ENCODE results near the gene DNAI1. TPM values are rescaled to one million over a fixed set of nuclear protein-coding genes. Genes with fewer than 3 reads are reported as not detected.

Gene DNAI1
- total RNA-seq, 1 experiment from 2014 or later = 1.1 TPM

DNA sequence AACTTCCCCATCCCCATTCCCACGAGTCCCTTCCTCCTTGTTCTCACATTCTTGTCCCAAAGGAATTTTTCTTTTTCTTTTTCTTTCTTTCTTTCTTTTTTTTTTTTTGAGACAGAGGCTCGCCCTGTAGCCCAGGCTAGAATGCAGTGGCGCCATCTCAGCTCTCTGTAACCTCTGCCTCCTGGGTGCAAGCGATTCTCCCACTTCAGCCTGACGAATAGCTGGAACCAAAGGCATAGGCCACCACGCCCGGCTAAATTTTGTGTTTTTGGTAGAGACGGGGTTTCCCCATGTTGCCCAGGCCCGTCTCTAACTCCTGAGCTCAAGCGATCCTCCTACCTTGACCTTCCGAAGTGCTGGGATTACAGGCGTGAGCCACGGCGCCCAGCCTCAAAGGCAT, 751 bp downstream of the DNAI1 start:
- peaks cover 20 to 51% of the 10 kb centered on the region in 2 experiments for H3K4me1 ChIP-seq (ENCODE audit: control insufficient read depth in 1 of 2, insufficient read depth in 2 of 2, low read length in 2 of 2)
- no peak for ATAC-seq
- H3K9me3 ChIP-seq (ENCODE audit: control insufficient read depth in 1 of 2, insufficient read depth in 1 of 2, low read depth in 1 of 2, low read length in 2 of 2) = no peaks in the 10 kb centered on the region
- intact Hi-C loops (cut with micrococcal nuclease) = loop anchor here (5.0 to 10.0 kb wide), 2 partner anchors 43 to 415 kb away; partner anchors contain the start of gene UBAP2
- H3K36me3 ChIP-seq (ENCODE audit: control insufficient read depth in 1 of 2, insufficient read depth in 2 of 2, low read length in 2 of 2) = no peaks in the 10 kb centered on the region
- no peak for DNase-seq (ENCODE audit: low read depth, low spot score)
- H3K9me2 ChIP-seq (ENCODE audit: insufficient read depth) = no peaks in the 10 kb centered on the region
- BruUV-seq (replicated peaks) = no TSS peak
- H2AFZ ChIP-seq (ENCODE audit: low read depth, low read length, poor library complexity, severe bottlenecking) = no peak overlapping the region
- peak overlapping the region; percentile 85 for H3K4me2 ChIP-seq (ENCODE audit: low read length)
- ChIA-PET CTCF (interaction anchor here (1.0 to 1.7 kb wide), 2 partner anchors 55 to 89 kb away, joined by 3 to 4 read pairs; no protein-coding TSS in a partner anchor), POLR2A (no interaction called here), RAD21 (ENCODE audit: low non-redundant PET in 1 of 2, low total read pairs in 2 of 2, uncharacterized antibody in 2 of 2, unreplicated experiment in 2 of 2) (no interaction called here)
- H4K20me1 ChIP-seq (ENCODE audit: insufficient read depth) = no peaks in the 10 kb centered on the region
- H3K27ac ChIP-seq (ENCODE audit: low read depth, low read length) = no peak overlapping the region
- H3K27me3 ChIP-seq (ENCODE audit: insufficient read depth, low read length) = no peaks in the 10 kb centered on the region
- H3K4me3 ChIP-seq (replicated peaks in 1 of 2; ENCODE audit: low read depth in 1 of 2, low read length in 2 of 2) = peak overlapping the region in 1 of 2 experiments; percentile 79; a peak in 1 of 4 replicates
- TF ChIP-seq SP1 (IDR thresholded peaks at IDR 0.05; ENCODE audit: low read depth) = no peak
- TF ChIP-seq ZFX (IDR thresholded peaks at IDR 0.05) = no peak
- TF ChIP-seq, protein P1, sequence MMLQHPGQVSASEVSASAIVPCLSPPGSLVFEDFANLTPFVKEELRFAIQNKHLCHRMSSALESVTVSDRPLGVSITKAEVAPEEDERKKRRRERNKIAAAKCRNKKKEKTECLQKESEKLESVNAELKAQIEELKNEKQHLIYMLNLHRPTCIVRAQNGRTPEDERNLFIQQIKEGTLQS (IDR thresholded peaks at IDR 0.05) = no peak
- TF ChIP-seq SRF (IDR thresholded peaks at IDR 0.05; ENCODE audit: low read depth) = no peak
- no peak for TF ChIP-seq CBX3 (IDR thresholded peaks at IDR 0.05; ENCODE audit: low read depth)
- TF ChIP-seq ELF1 (IDR thresholded peaks at IDR 0.05; ENCODE audit: borderline replicate concordance, low read depth) = no peak
- no peak for TF ChIP-seq TCF7L2 (IDR thresholded peaks at IDR 0.05; ENCODE audit: borderline replicate concordance, extremely low read depth, insufficient read depth, insufficient read length)
- TF ChIP-seq, protein P2, sequence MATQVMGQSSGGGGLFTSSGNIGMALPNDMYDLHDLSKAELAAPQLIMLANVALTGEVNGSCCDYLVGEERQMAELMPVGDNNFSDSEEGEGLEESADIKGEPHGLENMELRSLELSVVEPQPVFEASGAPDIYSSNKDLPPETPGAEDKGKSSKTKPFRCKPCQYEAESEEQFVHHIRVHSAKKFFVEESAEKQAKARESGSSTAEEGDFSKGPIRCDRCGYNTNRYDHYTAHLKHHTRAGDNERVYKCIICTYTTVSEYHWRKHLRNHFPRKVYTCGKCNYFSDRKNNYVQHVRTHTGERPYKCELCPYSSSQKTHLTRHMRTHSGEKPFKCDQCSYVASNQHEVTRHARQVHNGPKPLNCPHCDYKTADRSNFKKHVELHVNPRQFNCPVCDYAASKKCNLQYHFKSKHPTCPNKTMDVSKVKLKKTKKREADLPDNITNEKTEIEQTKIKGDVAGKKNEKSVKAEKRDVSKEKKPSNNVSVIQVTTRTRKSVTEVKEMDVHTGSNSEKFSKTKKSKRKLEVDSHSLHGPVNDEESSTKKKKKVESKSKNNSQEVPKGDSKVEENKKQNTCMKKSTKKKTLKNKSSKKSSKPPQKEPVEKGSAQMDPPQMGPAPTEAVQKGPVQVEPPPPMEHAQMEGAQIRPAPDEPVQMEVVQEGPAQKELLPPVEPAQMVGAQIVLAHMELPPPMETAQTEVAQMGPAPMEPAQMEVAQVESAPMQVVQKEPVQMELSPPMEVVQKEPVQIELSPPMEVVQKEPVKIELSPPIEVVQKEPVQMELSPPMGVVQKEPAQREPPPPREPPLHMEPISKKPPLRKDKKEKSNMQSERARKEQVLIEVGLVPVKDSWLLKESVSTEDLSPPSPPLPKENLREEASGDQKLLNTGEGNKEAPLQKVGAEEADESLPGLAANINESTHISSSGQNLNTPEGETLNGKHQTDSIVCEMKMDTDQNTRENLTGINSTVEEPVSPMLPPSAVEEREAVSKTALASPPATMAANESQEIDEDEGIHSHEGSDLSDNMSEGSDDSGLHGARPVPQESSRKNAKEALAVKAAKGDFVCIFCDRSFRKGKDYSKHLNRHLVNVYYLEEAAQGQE (IDR thresholded peaks at IDR 0.05; ENCODE audit: low read depth) = no peak
- H3K9ac ChIP-seq (ENCODE audit: low read length) = no peak overlapping the region
- peaks cover 19% of the 10 kb centered on the region for H3K79me2 ChIP-seq (ENCODE audit: insufficient read depth, low read length)
